K562 (cell line): ENCODE data around the gene CENPT. TPM values are rescaled to one million over a fixed set of nuclear protein-coding genes. Genes with fewer than 3 reads are reported as not detected.

Experiments used
- ATF7 ChIP-seq: fragments of 450-650 bp; IDR thresholded peaks from 2 replicates; pipeline ENCODE4 v1.7.1; 2014; ENCODE audit warnings: mild to moderate bottlenecking, moderate library complexity
- BRD4 ChIP-seq: fragments of 200-600 bp; sonication (generic); IDR thresholded peaks from 2 replicates; pipeline ENCODE4 v1.6.1; 2017; ENCODE audit warnings: inconsistent platforms
- CSDE1 ChIP-seq, 2 experiments: fragments of 450-650 bp; IDR thresholded peaks; 2 replicates each; pipeline ENCODE4 v1.6.1; 2016; ENCODE audit warnings: mild to moderate bottlenecking in 1 of 2
- CXXC5 ChIP-seq: fragments of 250-450 bp; sonication (Bioruptor Pico); IDR thresholded peaks from 2 replicates; pipeline ENCODE4 v1.8.0; 2022; ENCODE audit warnings: inconsistent platforms, mild to moderate bottlenecking, moderate library complexity
- DIDO1 ChIP-seq: fragments of 450-650 bp; IDR thresholded peaks from 2 replicates; pipeline ENCODE4 v1.6.1; 2016; ENCODE audit warnings: low read depth, missing biosample characterization, missing genetic modification characterization
- FOXM1 ChIP-seq, 2 experiments: fragments of 450-650 bp in 1 of 2; sonication (generic) in 1 of 2; formaldehyde crosslinking in 1 of 2; IDR thresholded peaks; 2 replicates each; pipeline versions ENCODE4 v1.6.1 to v1.9.0; 2017 to 2022; ENCODE audit warnings: low read depth in 2 of 2, mild to moderate bottlenecking in 2 of 2, missing genetic modification reagents in 1 of 2, moderate library complexity in 1 of 2
- FOXP4 ChIP-seq: sonication (generic); formaldehyde crosslinking; IDR thresholded peaks from 2 replicates; pipeline ENCODE4 v1.8.0; 2022; ENCODE audit warnings: mild to moderate bottlenecking, missing genetic modification reagents, borderline replicate concordance
- GATAD2A ChIP-seq: fragments of 450-650 bp; IDR thresholded peaks from 2 replicates; pipeline ENCODE4 v1.6.1; 2017
- HCFC1 ChIP-seq: IDR thresholded peaks from 2 replicates; pipeline ENCODE4 v1.6.1; 2012; ENCODE audit warnings: low read depth, low read length, improper control_type of control experiment
- JUND ChIP-seq, 2 experiments: IDR thresholded peaks; 2 replicates in 1 of 2; 3 replicates in 1 of 2; pipeline ENCODE4 v1.6.1; 2011; ENCODE audit warnings: borderline replicate concordance in 2 of 2, low read depth in 2 of 2, low read length in 2 of 2, improper control_type of control experiment in 1 of 2, missing biosample characterization in 1 of 2, missing genetic modification characterization in 1 of 2, missing genetic modification reagents in 1 of 2
- MAZ ChIP-seq, 2 experiments: fragments of 450-650 bp in 1 of 2; sonication (generic) in 1 of 2; formaldehyde crosslinking; IDR thresholded peaks in 1 of 2; conservative IDR thresholded peaks in 1 of 2; 2 replicates each; pipeline versions ENCODE4 v1.4.0 to v1.5.0; 2020; ENCODE audit warnings: mild to moderate bottlenecking in 1 of 2, missing genetic modification reagents in 1 of 2
- NFE2L1 ChIP-seq: fragments of 450-650 bp; IDR thresholded peaks from 2 replicates; pipeline ENCODE4 v1.6.1; 2016; ENCODE audit warnings: missing genetic modification characterization, low read depth, mild to moderate bottlenecking, missing compliant biosample characterization, moderate library complexity, borderline replicate concordance
- NFIC ChIP-seq: fragments of 450-650 bp; IDR thresholded peaks from 2 replicates; pipeline ENCODE4 v1.6.1; 2017; ENCODE audit warnings: mild to moderate bottlenecking, inconsistent platforms
- NR1H2 ChIP-seq: sonication (generic); formaldehyde crosslinking; IDR thresholded peaks from 2 replicates; pipeline ENCODE4 v1.4.0; 2020; ENCODE audit warnings: mild to moderate bottlenecking, missing genetic modification reagents
- PHB ChIP-seq: fragments of 250-450 bp; sonication (Bioruptor Pico); IDR thresholded peaks from 2 replicates; pipeline ENCODE4 v1.5.0; 2021
- POLR2A ChIP-seq: fragments of 450-650 bp; conservative IDR thresholded peaks from 2 replicates; pipeline ENCODE4 v1.6.1; 2016
- POLR2G ChIP-seq: fragments of 200-400 bp; formaldehyde crosslinking; IDR thresholded peaks from 2 replicates; pipeline ENCODE4 v1.6.1; 2017; ENCODE audit warnings: low read depth, mild to moderate bottlenecking, antibody characterized with exemption, low read length, moderate library complexity
- RNF2 ChIP-seq: sonication (generic); IDR thresholded peaks from 2 replicates; pipeline ENCODE4 v1.6.1; 2016
- SIN3B ChIP-seq: fragments of 450-650 bp; IDR thresholded peaks from 2 replicates; pipeline ENCODE4 v1.6.1; 2017; ENCODE audit warnings: low read depth, mild to moderate bottlenecking, moderate library complexity
- SREBF2 ChIP-seq: sonication (generic); formaldehyde crosslinking; IDR thresholded peaks from 2 replicates; pipeline ENCODE4 v1.4.0; 2020; ENCODE audit warnings: mild to moderate bottlenecking, missing genetic modification reagents
- THAP7 ChIP-seq: fragments of 250-450 bp; sonication (Bioruptor Pico); IDR thresholded peaks from 2 replicates; pipeline ENCODE4 v1.5.0; 2021
- USF1 ChIP-seq: sonication (generic); formaldehyde crosslinking; IDR thresholded peaks from 2 replicates; pipeline ENCODE4 v1.9.0; 2022; ENCODE audit warnings: mild to moderate bottlenecking, missing genetic modification reagents
- ZKSCAN8 ChIP-seq: fragments of 200-800 bp; sonication (Bioruptor generic); IDR thresholded peaks from 2 replicates; pipeline ENCODE4 v1.6.1; 2016; ENCODE audit warnings: missing genetic modification characterization, missing compliant biosample characterization
- ZNF134 ChIP-seq: fragments of 250-450 bp; sonication (Bioruptor Pico); conservative IDR thresholded peaks from 2 replicates; pipeline ENCODE4 v1.4.0; 2020
- ZNF197 ChIP-seq: fragments of 200-800 bp; sonication (Bioruptor generic); IDR thresholded peaks from 2 replicates; pipeline ENCODE4 v1.6.1; 2016; ENCODE audit warnings: low read depth, missing genetic modification characterization, missing compliant biosample characterization
- ZNF561 ChIP-seq: fragments of 450-650 bp; formaldehyde crosslinking; conservative IDR thresholded peaks from 2 replicates; pipeline ENCODE4 v1.4.0; 2020; ENCODE audit warnings: mild to moderate bottlenecking, moderate library complexity
- ZNF668 ChIP-seq: fragments of 250-450 bp; sonication (Bioruptor Pico); IDR thresholded peaks from 2 replicates; pipeline ENCODE4 v1.8.0; 2022; ENCODE audit warnings: mild to moderate bottlenecking, inconsistent platforms
- polyA plus RNA-seq, 8 experiments: library from polyadenylated mRNA; depleted of rRNA in 4 of 8; stranded (reverse) in 5 of 8; unstranded in 3 of 8; fragments of >200 nt; fragmentation: Nextera tagmentation in 2 of 8; fragmentation: Illumina TruSeq in 1 of 8; extraction: Ambion mirVana in 2 of 8; extraction: Trizol in 1 of 8; gene quantifications; 2 replicates each; pipeline versions ENCODE4 v1.2.1 to v1.2.3, GENCODE V29; 2011 to 2014; ENCODE audit warnings: inconsistent platforms in 1 of 8, missing spikeins in 1 of 8
- total RNA-seq, 7 experiments: library from RNA; depleted of rRNA in 6 of 7; stranded (reverse); fragments of >200 nt in 6 of 7; fragmentation: Illumina TruSeq in 2 of 7; extraction: Trizol in 2 of 7; gene quantifications; 2 replicates each; pipeline versions ENCODE4 v1.2.1 to v1.2.3, GENCODE V29; 2011 to 2021; ENCODE audit warnings: low replicate concordance in 1 of 7

The CENPT gene
- total and polyA plus RNA-seq, 9 of the 15 experiments (the other 6 are each of a cell fraction or from before 2014, with no cell fraction given) = 3.6 to 94.2 (median 44.1) TPM

- TF ChIP-seq ZNF197 (CRISPR knock-in tag) (no peak), ZNF668 (CRISPR knock-in tag) (0 out of 2 replicates have a peak, but pooled peaks have one; percentile 23), NFIC (no peak), ZKSCAN8 (CRISPR knock-in tag) (no peak), CSDE1 (IDR thresholded peaks at IDR 0.05) (peak in 1 of 2 experiments; percentile 50; a peak in 1 of 4 replicates), PHB (CRISPR knock-in tag) (no peak), NFE2L1 (tag) (no peak), ZNF134 (CRISPR knock-in tag) (no peak), USF1 (CRISPR knock-in tag) (no peak), HCFC1 (peak; percentile 73), MAZ (CRISPR knock-in tag; conservative IDR thresholded peaks at IDR 0.05 in 1 of 2, IDR thresholded peaks at IDR 0.05 in 1 of 2) (peak in 1 of 2 experiments; percentile 78; a peak in 2 of 4 replicates), SIN3B (peak; percentile 92), GATAD2A (no peak), BRD4 (peak; percentile 79; the same call in 1 of the 2 replicates), CXXC5 (peak; percentile 95), ZNF561 (CRISPR knock-in tag) (no peak), ATF7 (peak; percentile 74; the same call in 1 of the 2 replicates), SREBF2 (CRISPR knock-in tag) (no peak), FOXP4 (CRISPR knock-in tag) (0 out of 2 replicates have a peak, but pooled peaks have one; percentile 32), THAP7 (CRISPR knock-in tag) (no peak), NR1H2 (CRISPR knock-in tag) (no peak), POLR2A (peak; percentile 47), POLR2G (peak; percentile 93), JUND (IDR thresholded peaks at IDR 0.05; ENCODE audit: borderline replicate concordance, low read depth, low read length) (peak; percentile 3; the same call in 1 of the 2 replicates), JUND (tag; IDR thresholded peaks at IDR 0.05; ENCODE audit: borderline replicate concordance, low read depth, low read length) (no peak), FOXM1 (IDR thresholded peaks at IDR 0.05; ENCODE audit: low read depth) (no peak), FOXM1 (CRISPR knock-in tag; IDR thresholded peaks at IDR 0.05; ENCODE audit: low read depth) (0 out of 2 replicates have a peak, but pooled peaks have one; percentile 73), DIDO1 (no peak), RNF2 (no peak)
These were observed 45.6 kb upstream of the CENPT start, which contains the start of gene PSKH1 (continued) for GRCh38 chr16:67892899-67893742.
